Ramos (cell line): ENCODE results near the gene GRID2.

Experiments used
- in situ Hi-C: fragments of 300-500 bp; cut with MboI; formaldehyde crosslinking; loops from one replicate; pipeline ENCODE4 v1.14.3; 2022; ENCODE audit warnings: low sequenced_read_pairs; ENCODE audit not compliant: unreplicated experiment

GRID2 gene

DNA sequence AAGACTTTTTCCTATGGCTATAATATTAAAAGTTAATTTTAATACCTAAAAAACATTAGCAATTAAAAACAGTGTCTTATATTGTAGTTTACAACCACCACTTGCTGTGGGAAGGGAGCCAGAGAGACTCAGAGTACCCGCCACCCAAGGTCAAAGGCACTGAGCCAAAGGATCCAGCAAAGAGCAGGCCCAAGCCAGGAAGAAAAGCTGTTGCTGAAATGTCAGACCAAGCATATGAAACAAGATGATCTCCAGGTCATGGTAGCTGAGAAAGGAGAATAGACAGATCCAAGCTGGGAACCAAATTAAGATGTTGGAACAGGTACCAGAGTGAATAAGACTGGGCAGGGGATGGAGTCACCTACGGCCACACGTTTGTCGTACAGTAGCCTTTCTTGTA, 1506.0 kb downstream of the GRID2 start:
- in situ Hi-C loops: no loop called here

DNA sequence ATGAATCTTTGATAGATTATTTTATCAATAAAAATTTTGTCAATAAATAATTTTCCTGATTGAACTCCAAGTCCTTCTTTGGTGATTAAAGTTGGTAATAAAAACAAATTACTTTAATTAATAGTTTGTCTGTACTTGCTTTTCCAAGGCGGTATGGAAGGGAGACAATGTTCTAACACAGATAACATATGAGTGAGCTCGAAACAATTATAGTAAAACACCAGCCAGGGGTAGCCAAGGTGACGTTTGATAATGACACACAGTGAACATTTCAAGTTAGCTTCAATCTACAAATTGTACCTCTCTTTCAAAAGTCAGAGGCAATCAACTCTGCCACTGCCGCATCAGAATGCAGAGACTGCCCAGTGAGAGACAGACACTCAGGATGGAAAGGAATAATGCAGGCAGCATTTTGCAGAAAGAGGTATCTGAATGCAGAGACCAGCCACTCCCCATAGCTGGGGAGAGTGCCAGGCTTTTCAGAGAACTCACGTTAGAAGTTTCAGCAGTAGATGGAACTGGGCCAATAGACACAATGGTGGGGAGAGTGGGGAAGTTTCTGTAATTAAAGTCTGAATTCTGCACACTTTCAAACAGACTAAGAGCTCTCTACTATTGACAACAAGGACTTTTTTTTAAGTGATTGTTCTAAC, 1506.7 kb downstream of the GRID2 start:
- in situ Hi-C loops: no loop called here

DNA sequence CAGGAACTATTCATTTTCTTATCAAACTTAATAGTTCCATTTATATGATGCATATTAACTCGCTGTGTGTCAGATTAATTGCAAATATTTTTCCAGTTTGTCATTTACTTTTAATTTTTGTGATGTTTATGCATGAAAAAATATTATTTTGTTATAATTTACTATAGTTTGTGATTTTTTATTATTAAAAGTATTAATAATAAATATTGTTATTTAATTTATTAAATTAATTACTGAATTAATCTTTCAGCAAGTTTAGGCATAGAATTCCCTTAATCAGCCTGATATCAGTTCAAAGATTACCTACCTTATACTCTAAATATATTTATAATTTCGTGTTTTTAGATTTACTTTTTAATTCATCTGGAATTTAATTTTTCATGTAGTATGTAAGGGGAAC, 1509.3 kb downstream of the GRID2 start:
- in situ Hi-C loops: no loop called here

DNA sequence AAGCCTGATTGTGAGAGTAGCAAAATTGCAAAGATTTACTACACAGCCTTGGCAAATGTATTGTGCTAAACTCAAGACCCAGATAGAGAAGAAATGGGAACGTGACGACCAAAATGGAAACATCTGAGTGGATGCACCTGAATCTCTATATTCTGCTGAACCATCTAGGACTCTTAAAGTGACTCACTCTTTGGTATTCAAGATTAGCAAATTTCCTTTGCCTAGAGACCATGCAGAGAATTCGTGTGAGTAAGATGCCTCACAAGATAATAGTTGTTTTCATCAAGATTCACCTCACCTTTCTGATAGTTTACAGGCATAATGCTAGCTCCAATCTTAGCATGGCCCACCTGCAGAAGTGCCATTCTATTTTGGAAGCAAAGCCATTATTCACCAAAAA, 1510.4 kb downstream of the GRID2 start:
- in situ Hi-C loops: no loop called here

DNA sequence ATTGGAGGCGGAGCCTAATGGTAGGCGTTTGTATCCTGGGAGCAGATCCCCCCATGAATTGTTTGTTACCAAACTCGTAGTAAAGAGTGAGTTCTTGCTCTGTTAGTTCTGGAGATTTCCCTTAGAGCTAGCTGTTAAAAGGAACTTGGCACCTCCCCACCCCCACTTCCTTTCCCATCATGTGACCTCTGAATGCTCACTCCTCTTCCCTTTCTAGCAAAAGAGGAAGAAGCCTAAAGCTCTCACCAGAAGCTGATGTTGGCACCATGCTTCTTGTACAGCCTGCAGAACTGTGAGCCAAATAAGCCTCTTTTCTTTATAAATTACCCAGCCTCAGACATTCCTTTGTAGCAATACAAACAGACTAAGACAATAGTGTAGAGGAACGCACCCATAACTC, 1511.0 kb downstream of the GRID2 start:
- in situ Hi-C loops: no loop called here
